GM12875 (cell line): Measurements from ENCODE around the gene KRTAP10-3.

ENCODE experiments used
- H3K4me3 ChIP-seq: one replicate; pipeline ENCODE4 v1.5.1; 2011; ENCODE audit warnings: low read depth, low read length, control low read depth
- TF ChIP-seq, protein P1 (sequence below): IDR thresholded peaks from 2 replicates; pipeline ENCODE4 v1.5.1; 2011; ENCODE audit warnings: low read depth, mild to moderate bottlenecking, control low read depth, inconsistent platforms, low read length, moderate library complexity, borderline replicate concordance; ENCODE audit not compliant: insufficient read depth

Gene KRTAP10-3

GRCh38 chr21:44547656-44548331 is 10.8 kb downstream of the KRTAP10-3 start:
- no peak overlapping the region for H3K4me3 ChIP-seq
- TF ChIP-seq, protein P1, sequence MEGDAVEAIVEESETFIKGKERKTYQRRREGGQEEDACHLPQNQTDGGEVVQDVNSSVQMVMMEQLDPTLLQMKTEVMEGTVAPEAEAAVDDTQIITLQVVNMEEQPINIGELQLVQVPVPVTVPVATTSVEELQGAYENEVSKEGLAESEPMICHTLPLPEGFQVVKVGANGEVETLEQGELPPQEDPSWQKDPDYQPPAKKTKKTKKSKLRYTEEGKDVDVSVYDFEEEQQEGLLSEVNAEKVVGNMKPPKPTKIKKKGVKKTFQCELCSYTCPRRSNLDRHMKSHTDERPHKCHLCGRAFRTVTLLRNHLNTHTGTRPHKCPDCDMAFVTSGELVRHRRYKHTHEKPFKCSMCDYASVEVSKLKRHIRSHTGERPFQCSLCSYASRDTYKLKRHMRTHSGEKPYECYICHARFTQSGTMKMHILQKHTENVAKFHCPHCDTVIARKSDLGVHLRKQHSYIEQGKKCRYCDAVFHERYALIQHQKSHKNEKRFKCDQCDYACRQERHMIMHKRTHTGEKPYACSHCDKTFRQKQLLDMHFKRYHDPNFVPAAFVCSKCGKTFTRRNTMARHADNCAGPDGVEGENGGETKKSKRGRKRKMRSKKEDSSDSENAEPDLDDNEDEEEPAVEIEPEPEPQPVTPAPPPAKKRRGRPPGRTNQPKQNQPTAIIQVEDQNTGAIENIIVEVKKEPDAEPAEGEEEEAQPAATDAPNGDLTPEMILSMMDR, result no peak

DNA sequence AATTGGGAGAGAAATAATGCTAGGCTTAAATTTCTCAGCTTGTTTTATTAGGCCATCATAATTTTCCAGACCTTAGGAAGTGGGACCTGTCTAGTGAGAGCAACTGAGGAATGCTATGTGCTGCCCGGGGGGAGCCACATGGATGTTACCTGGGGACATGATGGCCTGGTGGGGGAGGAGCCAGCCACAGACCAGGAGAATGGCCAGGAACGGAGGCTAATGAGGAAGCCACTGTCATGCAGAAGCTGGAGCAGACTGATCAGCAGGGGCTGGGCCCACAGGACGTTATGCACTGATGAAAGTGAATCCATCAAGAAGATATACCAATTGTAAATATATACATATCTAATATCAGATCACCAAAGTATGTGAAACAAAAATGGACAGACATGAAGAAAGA is 14.0 kb downstream of the KRTAP10-3 start:
- TF ChIP-seq, protein P1, result no peak

DNA sequence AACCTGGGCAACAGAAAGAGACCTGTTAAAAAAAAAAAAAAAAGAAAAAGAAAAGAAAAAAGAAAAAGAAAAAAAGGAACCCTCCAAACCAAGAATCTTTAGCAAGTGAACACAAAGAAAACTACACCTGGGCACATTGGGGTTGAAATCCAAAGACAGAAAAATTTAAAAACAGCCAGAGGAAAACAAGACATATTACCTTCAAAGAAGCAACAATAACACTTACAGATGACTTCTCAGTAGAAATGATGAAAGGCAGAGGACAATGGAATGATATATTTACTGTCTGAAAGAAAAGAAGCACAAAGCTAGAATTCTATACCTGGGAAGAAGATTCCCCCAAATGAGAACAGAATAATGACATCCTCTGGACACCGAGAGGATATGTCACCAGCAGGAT is 15.9 kb downstream of the KRTAP10-3 start:
- no peak overlapping the region for H3K4me3 ChIP-seq
- TF ChIP-seq, protein P1, result no peak

More for the DNA sequence above, 14.0 kb downstream of the KRTAP10-3 start:
- no peak overlapping the region for H3K4me3 ChIP-seq

DNA sequence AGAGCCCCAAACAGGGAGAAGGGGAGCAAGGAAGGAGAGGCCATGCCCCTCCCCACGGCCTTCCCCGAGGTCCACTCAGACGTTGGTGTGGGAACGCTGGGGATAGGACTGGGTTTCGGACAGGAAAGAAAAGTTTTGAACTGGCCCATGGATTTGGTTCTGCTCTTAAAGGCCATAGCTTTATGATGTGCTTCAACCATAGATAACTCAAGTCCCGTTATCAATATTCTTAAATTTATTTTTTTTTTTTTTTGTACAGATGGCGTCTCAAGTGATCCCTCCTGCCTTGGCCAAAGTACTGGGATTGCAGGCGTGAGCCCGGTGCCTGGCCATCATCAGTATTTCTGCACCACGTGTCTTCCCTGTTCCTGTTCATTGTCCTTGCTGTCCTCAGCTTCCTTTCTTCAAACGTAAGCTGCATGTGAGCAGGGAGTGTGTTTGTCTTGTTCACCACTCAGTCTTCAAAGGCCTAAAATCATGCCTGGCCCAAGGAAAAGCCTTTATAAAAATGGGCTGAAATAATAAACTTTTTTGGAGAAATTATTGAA is 17.8 kb downstream of the KRTAP10-3 start:
- H3K4me3 ChIP-seq, result no peak overlapping the region
- TF ChIP-seq, protein P1, result no peak

- no peak within 1 kb of the TSS for H3K4me3 ChIP-seq
- TF ChIP-seq, protein P1, result no peak
These were observed 18.5 kb downstream of the KRTAP10-3 start, which contains the start of gene KRTAP10-1 for GRCh38 chr21:44539991-44540666. Gene KRTAP10-1 (minus strand): TSS chr21:44540195. CDS start chr21:44540150, 45 bp downstream.

GRCh38 chr21:44539046-44539445 is 19.5 kb downstream of the KRTAP10-3 start:
- TF ChIP-seq, protein P1, result no peak
- H3K4me3 ChIP-seq, result no peak overlapping the region
